NB4 (cell line): Measurements from ENCODE around the gene C1QTNF7.

Experiments
- DNase-seq: peaks from one replicate; pipeline ENCODE4 v3.0.0; 2010; ENCODE audit warnings: low read depth
- H3K4me3 ChIP-seq: one replicate; pipeline ENCODE4 v1.5.1; 2011; ENCODE audit warnings: mild to moderate bottlenecking, low read depth, low read length, moderate library complexity
- MYC ChIP-seq: IDR thresholded peaks from 2 replicates; pipeline ENCODE4 v1.6.1; 2011; ENCODE audit warnings: low read depth, low read length
- POLR2A ChIP-seq: IDR thresholded peaks from 2 replicates; pipeline ENCODE4 v1.6.1; 2011; ENCODE audit warnings: mild to moderate bottlenecking; ENCODE audit not compliant: insufficient read length; ENCODE audit errors: extremely low read depth
- TF ChIP-seq, protein P1 (sequence below): IDR thresholded peaks from 2 replicates; pipeline ENCODE4 v1.6.1; 2011; ENCODE audit warnings: low read depth, low read length
- TF ChIP-seq, protein P2 (sequence below): IDR thresholded peaks from one replicate; pipeline ENCODE4 v1.5.1; 2012; ENCODE audit warnings: low read depth, low read length

Gene C1QTNF7

DNA sequence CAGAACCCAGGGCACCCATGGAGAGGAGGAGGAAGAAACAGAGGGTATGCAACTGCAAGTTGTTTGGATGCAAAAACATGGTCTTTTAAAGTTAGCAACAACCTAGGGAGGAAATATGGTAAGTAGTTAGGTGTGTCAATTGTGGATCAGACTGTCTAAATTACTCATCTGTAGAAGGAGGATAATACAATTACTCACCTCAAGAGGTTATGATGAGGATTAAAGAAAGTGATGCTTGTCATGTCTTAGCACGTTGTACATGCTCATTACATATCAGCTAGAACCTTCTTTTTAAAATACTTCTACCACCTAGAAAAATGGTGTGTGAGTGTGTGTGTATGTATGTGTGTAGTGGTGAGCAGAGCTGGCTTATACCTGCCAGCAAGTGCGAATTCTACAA lies 2.3 kb upstream of the C1QTNF7 start:
- TF ChIP-seq, protein P1, sequence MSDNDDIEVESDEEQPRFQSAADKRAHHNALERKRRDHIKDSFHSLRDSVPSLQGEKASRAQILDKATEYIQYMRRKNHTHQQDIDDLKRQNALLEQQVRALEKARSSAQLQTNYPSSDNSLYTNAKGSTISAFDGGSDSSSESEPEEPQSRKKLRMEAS: no peak
- TF ChIP-seq MYC (no peak), POLR2A (no peak)
- TF ChIP-seq, protein P2, sequence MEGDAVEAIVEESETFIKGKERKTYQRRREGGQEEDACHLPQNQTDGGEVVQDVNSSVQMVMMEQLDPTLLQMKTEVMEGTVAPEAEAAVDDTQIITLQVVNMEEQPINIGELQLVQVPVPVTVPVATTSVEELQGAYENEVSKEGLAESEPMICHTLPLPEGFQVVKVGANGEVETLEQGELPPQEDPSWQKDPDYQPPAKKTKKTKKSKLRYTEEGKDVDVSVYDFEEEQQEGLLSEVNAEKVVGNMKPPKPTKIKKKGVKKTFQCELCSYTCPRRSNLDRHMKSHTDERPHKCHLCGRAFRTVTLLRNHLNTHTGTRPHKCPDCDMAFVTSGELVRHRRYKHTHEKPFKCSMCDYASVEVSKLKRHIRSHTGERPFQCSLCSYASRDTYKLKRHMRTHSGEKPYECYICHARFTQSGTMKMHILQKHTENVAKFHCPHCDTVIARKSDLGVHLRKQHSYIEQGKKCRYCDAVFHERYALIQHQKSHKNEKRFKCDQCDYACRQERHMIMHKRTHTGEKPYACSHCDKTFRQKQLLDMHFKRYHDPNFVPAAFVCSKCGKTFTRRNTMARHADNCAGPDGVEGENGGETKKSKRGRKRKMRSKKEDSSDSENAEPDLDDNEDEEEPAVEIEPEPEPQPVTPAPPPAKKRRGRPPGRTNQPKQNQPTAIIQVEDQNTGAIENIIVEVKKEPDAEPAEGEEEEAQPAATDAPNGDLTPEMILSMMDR: no peak
- H3K4me3 ChIP-seq: no peak overlapping the region
- no peak for DNase-seq

DNA sequence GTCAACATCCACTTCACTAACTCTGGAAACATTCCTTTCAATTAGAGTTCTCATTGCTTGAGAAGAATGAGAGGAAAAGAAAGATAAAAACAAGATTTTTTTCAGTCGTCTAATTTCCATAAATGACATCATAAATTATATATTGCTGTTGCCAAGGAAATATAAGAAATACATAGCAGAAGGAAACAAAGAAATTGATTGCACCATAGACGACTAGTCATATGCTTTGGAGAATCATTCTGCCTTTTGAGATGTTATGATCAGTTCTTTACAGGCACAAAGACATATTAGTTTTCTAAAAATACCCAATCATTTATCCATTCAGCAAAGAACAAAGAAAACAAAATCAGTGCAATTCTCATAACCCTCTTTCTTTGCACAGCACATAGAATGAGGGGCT lies 672 bp upstream of the C1QTNF7 start:
- TF ChIP-seq POLR2A: no peak
- TF ChIP-seq, protein P1: no peak
- TF ChIP-seq, protein P2: no peak
- TF ChIP-seq MYC: no peak
- no peak overlapping the region for H3K4me3 ChIP-seq

DNA sequence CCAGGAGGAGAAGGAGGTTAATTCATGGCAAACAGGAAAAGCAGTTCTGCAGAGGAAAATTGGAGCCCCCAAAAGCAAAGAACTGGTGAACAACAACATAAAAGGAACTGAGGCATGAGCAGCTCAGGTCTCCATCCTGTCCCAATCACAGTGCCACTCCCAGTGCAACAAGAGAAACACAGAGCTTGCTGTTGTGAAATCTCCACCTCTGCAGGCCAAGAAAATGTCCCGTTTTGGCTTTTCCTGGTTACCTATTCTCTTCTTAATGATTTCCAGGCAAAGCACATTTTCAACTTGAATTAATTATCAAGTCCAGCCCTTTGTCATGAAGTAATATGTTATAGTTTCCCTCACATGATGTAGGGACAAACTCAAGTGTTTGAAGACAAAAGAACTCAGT lies 778 bp downstream of the C1QTNF7 start:
- no peak overlapping the region for H3K4me3 ChIP-seq
- DNase-seq: no peak
- TF ChIP-seq, protein P2: no peak
- no peak for TF ChIP-seq MYC
- TF ChIP-seq POLR2A: no peak
- TF ChIP-seq, protein P1: no peak

More for the DNA sequence above, 672 bp upstream of the C1QTNF7 start:
- DNase-seq: no peak

DNA sequence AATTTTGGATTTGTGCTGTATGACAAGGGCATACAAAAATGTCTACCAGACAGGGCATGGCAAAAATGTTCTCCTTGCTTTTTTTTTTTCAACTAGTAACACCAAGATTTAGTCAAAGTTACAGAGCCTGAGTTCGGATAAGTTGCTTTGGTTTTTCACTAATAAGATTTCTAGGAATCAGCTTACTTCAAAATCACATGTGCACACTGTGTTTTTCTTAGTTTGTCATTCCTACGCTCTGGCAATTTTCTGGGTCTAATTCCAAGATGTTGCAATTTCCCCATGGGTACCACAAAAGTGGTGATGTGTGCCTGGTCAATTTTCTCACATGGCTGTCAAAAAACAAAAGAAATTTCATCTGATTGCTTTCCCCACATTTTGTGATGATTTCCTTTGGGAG lies 6.3 kb downstream of the C1QTNF7 start:
- DNase-seq: no peak
- TF ChIP-seq, protein P1: no peak
- TF ChIP-seq, protein P2: no peak
- no peak for TF ChIP-seq MYC
- TF ChIP-seq POLR2A: no peak
- H3K4me3 ChIP-seq: no peak overlapping the region

DNA sequence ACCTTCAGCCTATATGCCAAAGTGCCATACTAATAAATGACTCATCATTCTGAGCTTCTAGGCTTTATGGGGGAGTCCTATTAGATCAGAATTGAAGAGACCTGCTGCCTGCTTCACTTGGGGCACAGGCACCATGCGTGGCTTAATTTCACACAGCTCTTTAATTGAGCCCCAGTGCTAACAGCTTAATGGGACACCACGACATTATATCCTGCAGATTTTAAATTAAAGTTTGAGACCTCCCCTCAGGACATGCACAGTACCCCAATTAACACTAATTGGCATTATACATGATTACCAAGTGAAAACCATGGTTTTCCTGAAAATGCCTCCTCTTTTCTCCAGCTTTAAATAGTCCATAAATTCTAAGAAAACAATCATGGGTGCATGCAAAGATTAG lies 6.8 kb downstream of the C1QTNF7 start:
- H3K4me3 ChIP-seq: no peak overlapping the region
- TF ChIP-seq, protein P2: no peak
- TF ChIP-seq, protein P1: no peak
- TF ChIP-seq POLR2A (no peak), MYC (no peak)
- DNase-seq: no peak

DNA sequence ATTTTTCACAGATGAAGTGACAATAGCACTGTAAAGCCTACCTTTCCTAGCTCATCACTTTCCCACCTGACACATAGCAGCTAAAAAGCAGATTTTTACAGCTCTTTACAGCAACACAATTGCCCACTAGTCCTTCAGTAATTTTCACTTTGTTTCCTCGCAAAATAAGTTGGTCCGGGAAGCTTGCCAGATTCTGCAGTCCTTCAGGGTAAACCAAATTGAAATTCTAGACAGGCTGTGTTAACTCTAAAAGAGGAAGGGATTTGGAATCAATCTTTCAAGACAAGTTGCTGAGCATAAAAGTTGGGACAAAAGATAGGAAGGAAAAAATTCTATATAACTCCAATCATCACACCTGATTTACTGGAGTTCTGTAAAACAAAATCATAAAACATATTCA lies 8.7 kb downstream of the C1QTNF7 start:
- no peak for TF ChIP-seq POLR2A
- TF ChIP-seq, protein P1: no peak
- no peak for TF ChIP-seq MYC
- TF ChIP-seq, protein P2: no peak
- no peak overlapping the region for H3K4me3 ChIP-seq
- DNase-seq: no peak
